HG02642 (cell line): ENCODE data around the gene CCR6.

Experiments
- ATAC-seq: cut with Tn5 transposase; IDR thresholded peaks from one replicate; pipeline ENCODE4 v1.9.1; 2021; ENCODE audit warnings: mild to moderate bottlenecking; ENCODE audit not compliant: unreplicated experiment, poor library complexity

CCR6 gene

DNA sequence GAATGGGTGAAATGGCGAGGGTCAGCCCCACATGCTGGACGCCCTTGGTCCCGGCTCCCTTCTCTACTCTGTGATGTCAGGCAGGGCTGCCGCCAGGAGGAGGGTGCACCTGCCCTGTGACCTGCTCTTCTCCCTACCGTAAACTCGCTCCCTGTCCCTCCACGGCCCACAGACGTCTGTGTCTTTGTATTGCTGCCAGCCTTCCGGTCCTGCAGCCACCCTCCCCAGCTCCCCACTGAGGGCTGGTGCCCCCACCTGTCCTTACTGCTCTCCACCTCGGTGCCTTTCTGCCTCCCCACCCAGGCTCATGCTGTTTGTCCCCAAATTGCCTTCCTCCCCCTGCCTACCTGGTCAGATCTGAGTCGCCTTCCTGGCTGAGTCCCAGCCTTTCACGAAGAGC is 4.1 kb upstream of the CCR6 start:
- no peak for ATAC-seq

DNA sequence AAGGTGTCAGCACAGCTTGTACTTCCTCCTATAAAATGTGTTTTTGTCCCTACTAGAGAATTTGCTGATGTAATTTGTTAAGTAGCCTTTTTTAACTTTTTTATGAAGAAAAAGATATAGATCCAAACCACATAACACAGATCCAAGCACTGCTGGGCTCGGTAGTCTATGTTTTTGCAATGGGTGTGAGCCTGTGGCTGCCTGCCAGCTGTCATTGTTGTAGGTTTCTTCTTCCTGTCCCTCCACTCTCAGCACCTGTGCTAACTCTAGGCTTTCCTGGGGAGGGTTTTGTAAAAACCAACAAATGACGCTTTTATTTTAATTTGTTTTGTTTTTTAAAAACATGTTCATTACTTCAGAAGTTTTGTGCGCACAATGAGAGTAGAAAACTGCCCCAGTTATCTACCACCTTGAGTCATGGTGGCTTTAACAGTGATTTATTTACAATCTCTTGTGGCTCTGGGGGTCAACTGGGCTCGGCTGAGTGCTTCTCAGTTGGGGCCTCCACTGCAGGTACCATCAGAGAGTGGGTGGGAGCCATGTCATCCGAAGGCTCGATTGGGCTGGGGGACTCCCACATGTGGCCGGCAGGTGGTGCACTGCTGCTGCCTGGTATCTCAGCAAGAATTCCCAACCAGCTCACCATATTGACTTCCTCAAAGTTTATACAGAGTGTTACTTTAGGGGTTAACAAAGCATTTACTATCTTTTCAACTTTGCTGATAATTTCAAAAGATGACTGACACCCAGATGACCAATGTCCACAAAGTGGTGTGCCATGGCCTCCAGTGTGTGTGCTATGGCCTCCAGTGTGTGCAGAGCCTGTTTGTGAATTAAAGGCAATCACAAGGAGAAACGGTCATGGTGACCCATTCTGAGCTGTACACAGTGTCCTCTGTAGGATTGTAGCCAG is 3.0 kb upstream of the CCR6 start:
- no peak for ATAC-seq

- ATAC-seq: no peak
These were observed 2.4 kb upstream of the CCR6 start for GRCh38 chr6:167120583-167120903.

- no peak for ATAC-seq
These were observed 1.5 kb upstream of the CCR6 start for GRCh38 chr6:167121335-167121841.

GRCh38 chr6:167122041-167122826 is 662 bp upstream of the CCR6 start:
- ATAC-seq: peak; percentile 36

GRCh38 chr6:167124753-167125152 is 1.9 kb downstream of the CCR6 start:
- ATAC-seq: no peak

- ATAC-seq: no peak
These were observed 2.5 kb downstream of the CCR6 start for GRCh38 chr6:167125410-167125809.

GRCh38 chr6:167125855-167126349 is 3.0 kb downstream of the CCR6 start:
- ATAC-seq: no peak

- ATAC-seq: peak; percentile 50
These were observed 5.1 kb downstream of the CCR6 start for GRCh38 chr6:167127785-167128531.

GRCh38 chr6:167129159-167129558 is 6.3 kb downstream of the CCR6 start:
- no peak for ATAC-seq

GRCh38 chr6:167129562-167129961 is 6.7 kb downstream of the CCR6 start:
- no peak for ATAC-seq

DNA sequence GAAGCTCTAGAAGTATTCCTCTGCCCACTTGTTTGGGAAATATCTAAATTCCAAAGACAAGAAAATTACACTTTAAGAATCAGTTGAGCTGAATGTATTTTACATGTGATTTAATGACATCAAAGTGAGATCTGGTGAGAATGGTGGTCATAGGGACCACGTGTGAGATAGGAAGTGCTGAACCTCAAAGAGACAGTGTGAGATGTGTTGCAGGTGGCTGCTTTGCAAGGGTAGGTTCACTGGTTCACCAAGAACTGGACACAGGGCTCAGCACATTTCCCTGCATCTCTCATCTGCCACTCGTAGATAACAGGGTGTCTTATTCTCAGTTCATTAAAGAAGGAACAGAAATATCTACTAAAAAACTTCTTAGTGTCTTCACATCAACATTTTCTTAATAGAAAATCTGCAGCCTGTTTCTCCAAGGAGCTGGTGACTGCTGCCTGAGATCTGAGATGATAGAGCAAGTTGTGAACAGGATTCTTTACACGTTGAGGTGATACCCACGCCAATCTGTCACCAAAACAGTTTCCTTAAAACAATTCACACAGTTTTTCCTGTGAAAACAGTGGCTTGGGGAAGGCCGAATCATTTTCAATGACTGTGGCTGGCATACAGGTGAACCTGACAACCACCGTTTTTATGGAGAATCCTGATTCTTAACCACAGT is 7.2 kb downstream of the CCR6 start:
- peak; percentile 33 for ATAC-seq

GRCh38 chr6:167130712-167131684 is 8.1 kb downstream of the CCR6 start:
- ATAC-seq: no peak

DNA sequence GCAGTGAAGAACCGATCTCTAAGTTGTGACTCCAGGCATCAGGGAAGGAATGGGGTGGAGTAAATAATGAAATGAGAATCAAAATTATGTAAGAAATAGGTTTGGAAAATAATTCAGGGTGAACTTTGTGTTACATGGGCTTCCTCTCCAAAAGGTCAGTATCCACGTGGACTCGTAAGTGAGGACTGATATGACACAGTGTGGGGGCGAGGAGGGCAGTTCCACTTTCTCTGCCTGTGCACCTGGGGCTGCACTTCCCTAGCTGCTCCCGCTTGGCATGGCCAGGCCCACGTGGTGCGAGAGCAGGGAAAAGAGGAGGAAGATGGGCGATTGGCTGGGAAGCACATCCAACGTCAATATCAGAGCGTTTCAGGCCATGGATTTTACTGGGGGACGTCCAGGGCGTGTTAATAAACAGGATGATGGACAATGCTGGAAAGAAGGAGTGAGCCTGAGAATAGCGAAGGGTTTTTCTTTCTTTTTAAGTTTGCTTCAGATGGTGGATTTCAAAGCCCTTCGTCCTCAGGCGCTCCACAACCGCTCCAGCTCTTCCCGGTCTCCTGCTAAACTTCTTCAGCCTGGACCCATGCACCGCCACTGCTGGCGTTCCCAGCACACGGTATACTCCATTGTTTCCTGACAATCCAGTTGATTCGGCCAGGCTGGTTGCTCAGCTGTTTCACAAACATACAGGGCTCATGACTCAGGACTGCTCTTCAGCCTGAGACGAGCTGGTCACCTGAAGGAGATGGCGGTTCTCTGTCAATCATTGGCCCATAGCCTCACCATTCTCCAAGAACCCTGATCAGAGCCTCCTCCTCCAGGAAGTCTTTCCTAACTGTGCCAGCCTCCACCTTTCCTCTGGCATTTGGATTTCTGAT is 11.8 kb downstream of the CCR6 start:
- no peak for ATAC-seq

DNA sequence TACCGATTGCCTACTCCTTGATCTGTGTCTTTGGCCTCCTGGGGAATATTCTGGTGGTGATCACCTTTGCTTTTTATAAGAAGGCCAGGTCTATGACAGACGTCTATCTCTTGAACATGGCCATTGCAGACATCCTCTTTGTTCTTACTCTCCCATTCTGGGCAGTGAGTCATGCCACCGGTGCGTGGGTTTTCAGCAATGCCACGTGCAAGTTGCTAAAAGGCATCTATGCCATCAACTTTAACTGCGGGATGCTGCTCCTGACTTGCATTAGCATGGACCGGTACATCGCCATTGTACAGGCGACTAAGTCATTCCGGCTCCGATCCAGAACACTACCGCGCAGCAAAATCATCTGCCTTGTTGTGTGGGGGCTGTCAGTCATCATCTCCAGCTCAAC is 13.5 kb downstream of the CCR6 start:
- no peak for ATAC-seq

DNA sequence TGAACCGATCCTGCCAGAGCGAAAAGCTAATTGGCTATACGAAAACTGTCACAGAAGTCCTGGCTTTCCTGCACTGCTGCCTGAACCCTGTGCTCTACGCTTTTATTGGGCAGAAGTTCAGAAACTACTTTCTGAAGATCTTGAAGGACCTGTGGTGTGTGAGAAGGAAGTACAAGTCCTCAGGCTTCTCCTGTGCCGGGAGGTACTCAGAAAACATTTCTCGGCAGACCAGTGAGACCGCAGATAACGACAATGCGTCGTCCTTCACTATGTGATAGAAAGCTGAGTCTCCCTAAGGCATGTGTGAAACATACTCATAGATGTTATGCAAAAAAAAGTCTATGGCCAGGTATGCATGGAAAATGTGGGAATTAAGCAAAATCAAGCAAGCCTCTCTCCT is 14.2 kb downstream of the CCR6 start:
- ATAC-seq: no peak

GRCh38 chr6:167137881-167138280 is 15.0 kb downstream of the CCR6 start:
- no peak for ATAC-seq

DNA sequence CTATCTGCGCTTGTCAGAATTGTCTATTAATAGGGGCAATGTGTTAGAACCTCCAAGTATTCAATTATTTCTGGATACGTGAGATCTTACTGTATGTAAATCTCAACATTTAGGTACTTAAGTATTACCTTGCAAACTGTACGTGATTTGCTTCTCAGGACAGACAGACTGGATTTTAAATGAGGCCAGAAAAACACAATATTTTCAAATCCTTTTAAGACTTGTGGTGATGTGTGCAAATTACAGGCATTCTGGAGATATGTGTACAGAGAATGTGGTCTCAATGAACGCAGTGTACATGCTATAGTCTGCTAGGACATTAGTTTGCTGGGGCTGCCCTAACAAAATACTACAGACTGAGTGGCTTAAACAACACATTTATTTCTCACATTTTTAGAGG is 16.9 kb downstream of the CCR6 start:
- no peak for ATAC-seq
